CD4-positive, alpha-beta T cell treated with Interferon gamma for 1 hour (primary cell): ENCODE measurements around the gene GALNTL6.

ENCODE experiments used
- DNase-seq: peaks from one replicate; pipeline ENCODE4 v3.0.0-alpha.2; 2020

GALNTL6 gene

DNA sequence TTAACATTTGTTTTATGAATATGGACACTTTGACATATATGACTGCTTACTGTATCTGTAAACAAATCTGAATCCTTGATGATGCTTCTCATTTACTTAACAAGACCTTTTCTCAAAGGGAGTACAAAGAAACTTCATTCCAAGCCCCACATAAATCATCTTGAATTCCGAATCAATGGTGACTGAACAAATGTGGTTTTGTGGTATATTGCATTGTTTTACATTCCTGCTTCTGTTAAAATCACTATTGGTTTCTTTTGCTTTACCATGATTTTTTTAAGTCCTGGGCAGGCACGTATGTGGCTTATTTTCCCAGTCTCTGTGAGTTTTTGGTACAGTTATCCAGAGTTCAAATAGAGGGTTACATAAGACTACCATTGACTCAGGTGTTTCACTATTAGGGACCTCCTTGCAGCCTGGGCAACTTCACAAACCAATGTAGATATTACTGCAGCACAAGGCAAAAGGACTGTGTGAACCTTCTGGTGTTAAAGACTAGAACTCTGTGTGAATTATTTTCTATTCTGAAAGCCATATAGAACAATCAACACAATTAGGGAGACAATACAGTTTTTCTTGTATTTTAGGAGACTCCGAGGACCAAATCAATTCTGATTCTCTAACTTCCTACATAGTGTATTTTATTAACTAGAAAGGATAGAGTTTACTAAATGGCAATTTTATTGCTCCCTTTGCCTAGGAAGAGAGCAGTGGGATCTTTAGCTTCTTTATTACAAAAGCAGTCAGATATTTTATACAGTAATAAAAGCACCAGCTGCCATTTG lies 196.4 kb downstream of the GALNTL6 start:
- DNase-seq: no peak

DNA sequence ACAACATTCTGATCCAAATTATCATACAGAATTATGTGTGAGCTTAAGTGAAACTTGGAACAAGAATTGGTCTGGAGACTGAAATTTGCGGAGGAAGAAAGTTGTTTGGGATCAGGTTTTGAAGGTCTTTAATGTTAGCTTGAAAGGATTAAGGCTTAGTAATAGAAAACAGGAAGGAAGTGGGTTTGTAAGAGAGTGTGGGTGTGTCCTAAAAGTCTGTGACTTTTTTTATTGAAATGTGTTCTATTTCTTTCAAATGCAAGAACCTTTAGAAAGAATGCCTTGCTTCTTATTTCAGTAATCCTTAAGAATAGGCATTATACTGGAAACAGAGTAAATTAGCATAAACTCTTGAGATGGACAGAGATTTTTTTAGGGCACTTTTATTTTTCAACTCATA lies 198.0 kb downstream of the GALNTL6 start:
- DNase-seq: no peak

DNA sequence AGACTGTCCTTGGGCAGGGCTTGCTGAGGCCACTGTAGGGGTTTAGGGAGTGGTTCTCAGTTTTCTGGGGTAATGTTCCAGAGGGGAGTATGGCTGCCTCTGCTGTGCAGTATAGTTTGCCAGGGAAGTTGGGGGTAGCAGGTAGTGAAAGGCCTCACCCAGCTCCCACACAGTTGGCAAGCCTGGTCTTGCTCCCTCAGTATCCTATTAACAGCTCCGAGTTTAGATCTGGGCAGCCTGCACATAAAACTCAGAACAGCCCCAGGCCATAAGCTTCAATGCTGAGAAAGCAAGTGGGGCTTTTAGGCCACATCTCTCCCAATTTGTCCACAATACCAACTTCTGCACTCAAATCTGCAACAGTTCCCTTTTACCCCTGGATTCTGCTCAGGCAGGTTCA lies 205.2 kb downstream of the GALNTL6 start:
- no peak for DNase-seq

DNA sequence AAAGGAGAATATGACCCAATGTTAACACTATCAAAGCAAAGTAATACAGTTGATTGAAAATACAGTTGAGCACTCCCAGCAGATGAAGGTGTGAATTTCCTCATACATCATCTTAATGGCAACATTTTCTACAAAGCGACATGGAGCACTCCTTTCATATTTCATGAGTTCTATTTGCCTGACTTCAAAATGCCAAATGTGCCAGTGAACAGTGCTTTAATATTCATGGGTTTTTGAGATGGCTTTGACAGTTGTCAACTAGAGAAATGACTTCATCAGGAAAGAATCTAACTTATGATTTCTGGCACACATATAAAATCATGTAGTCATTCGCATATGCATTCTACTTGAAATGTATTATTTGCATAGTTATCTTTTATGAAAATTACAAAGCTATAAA lies 222.4 kb downstream of the GALNTL6 start:
- no peak for DNase-seq

DNA sequence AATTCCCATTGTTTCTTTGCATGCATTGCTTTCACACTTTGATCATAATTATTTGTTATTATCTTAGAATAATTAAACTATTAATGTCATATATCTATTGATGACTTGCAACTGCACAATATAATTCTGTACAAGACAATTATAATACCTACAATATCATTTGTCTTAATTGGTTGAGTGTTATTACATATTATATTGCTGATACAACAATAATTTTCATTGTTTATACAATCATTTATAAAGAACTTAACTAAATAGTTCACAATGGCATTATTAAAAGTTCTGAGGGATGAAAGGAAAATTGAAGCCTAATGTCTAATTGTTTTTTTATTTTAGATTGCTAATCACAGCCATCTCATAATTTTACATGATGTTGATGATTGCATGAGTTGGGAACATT lies 227.6 kb downstream of the GALNTL6 start:
- DNase-seq: no peak

DNA sequence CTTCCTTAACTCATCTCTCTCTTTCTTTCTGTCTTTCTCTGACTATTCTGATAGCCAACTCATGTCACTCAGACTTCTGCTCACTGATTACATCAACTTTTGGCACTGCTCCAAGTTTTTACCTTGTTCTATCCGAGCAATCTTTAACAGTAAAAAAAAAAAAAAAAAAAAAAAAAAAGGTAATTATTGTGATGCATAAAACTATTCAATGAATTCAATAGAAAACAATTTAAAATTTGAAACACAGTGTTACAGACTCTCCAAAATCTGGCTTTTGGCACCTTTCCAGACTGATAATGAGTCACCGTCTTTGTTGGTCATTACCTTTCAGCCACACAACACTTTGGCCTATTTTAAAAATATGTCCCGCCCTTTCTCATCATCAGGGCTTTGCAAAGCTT lies 229.5 kb downstream of the GALNTL6 start:
- DNase-seq: no peak

DNA sequence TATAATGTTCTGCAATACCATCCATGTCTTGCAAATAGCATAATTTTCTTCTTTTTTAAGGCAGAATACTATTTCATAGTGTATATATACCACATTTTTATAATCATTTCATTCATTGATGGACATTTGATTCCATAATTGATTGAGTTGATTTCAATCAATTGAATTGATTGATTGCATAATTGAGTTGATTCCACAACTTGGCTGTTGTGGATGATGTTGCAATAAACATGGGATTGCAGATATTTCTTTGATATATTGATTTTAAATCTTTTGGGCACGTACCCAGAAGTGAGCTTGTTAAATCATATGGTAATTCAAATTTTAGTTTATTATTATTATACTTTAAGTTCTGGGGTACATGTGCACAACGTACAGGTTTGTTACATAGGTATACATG lies 232.8 kb downstream of the GALNTL6 start:
- no peak for DNase-seq

DNA sequence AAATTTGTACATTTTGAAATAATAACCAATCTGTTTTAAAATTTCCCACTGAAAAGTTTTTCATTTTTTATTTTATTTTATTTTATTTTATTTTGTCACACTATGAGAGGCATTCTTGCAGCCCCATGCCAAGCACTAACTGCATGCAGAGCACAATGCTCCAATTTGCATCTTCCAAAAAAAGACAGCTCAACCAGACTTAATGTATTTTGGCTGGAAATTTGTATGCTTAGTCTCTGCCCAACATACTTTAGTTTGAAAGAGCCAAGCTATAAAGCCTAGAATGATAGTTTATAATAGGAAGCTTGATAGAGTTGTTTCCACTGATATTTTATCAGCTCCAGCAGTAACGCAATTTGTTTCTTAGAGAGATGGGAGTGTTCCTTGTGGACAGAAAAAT lies 235.5 kb downstream of the GALNTL6 start:
- DNase-seq: no peak

DNA sequence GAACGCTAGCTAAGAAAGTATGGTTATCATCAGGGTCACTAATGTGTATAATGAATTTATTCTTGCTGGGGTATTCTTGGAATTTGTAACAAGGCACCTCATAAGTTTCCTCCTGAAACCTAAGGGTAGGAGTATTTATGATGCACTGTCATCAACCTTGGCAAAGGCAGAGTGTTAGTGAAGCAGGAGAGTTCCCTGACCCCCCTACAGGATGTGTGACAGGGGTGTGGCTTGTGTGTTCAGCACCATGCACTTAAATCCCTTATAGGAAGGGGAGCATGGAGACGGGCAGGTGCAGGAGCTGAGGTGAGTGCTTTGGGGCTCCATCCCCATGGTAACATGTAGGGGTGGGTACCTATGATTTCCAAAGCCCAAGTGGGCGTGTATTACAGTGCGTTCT lies 237.7 kb downstream of the GALNTL6 start:
- DNase-seq: no peak

DNA sequence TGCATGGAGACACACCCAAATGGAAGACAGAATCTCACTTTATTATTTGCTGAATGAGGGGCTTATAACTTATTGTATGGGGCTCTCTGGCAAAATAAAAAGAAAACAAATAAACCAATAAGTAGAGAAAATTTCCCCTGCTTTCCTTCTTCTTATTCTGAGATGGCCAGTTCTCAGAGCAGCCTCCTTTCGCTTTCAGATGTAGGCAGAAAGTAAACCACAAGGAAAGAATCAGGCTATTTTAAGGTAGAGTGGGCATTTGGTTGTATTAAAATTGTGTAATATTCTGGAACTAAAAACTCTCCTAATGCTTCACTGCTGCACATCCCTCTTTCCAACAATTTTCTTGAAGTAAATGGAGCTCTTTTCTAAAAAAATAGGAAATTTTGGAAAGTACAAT lies 241.8 kb downstream of the GALNTL6 start:
- DNase-seq: no peak

DNA sequence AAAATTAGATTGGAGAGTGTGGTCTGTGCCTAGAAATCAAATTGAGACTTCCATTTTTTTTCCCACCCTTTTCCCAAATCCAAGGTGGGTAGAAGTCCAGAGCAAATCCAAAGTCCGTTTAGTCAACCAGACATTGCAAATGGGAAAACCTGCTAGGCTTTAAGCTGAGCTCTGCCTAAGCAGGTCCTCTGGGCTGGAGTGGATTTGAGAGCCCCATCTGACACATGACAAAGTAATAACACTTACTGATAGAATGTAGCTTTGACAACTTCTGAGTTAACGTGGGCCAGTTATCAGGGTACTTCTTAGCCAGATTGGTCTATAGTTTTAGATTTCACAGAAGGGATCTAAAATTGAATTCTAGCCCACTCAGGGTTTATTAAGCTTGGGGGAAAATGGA lies 242.3 kb downstream of the GALNTL6 start:
- DNase-seq: no peak

DNA sequence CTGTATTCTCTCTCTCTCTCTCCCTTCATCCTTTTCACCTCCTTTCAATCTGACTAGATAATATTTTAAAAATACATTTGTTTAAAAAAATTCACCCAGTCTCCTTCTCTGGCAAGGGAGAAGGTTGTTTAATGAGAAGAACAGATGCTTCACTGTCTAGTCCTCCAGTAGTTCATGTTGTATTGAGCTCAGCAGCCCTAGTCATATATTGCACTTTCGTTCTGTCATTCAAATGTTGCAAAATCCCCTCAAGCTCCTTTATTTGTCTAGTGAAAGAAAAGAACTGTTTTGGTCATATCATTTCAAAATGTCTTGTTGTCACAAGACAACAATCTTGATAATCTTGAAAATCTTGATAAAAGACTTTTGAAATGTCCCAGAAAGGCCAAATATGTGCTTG lies 248.0 kb downstream of the GALNTL6 start:
- no peak for DNase-seq

DNA sequence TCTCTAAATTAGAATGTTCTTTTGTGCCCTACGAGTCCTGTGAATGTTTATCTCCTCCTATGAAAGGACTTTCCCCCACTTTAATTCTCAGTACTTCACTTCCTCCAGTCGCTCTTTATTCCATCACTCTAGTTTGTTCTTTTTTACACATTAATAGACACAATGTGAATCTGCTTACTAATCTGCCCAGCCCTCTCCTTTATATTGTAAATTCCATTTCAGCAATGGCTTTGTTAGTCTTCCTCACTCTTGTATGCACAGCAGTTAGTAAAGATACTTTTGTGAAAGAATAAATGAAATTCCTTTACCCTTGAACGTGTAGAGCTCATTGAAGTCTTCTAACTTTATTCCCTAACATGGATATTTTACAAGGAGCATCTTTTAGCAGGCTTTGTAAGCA lies 255.3 kb downstream of the GALNTL6 start:
- no peak for DNase-seq

DNA sequence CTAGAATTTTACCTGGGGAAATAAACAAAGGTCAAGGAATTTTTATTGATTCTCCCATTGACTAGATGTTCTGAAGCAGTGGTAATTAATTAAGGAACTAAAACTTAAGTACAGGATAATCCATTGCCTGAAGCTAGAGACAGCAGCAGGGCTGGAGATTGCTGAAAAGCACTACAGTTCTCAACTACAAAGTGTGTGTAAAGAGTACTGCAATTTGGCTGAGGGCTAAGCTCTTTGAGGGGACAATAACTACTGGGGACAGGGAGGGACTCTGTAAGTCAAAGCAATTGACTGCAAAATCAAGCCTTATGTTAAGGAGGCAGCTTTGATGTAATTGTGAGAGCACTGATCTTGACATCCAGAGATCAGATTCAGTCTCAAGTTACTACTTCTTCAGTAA lies 260.4 kb downstream of the GALNTL6 start:
- no peak for DNase-seq

DNA sequence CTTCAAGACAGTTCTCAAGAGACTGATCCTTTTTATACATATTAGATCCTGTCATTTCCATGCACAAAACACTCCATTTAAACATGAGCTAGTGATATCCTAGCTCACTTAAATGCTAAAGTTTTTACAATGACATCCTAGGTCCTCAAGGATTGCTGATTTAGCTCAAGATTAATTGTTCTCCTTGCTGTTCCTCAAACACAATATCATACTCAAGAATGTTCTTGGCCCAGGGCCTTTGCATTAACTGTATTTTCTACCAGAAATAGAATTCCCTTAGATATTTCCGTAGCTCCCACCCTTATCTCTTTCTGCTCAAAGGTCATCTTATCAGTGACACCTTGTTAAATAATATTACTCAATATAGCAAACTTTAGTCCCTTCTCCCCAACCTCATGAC lies 270.1 kb downstream of the GALNTL6 start:
- no peak for DNase-seq

DNA sequence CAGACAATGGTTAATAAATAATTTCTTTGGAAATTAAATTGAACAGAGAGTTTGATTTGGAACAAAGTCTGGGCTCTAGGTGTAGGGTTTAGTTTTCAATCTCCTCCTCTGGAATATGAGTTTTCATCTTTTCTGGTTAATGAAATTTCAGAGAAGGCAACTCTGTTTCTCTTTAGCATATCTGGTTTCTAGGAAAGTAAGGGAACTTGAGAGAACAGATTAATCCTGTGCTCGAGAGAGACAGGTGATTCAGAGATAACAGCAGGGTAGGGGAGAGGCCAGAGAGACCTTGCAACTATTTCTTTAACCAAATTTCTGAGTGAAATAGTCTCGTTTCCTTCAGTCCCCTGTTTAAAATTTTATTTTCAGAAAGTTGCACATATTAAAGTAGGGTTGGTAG lies 275.4 kb downstream of the GALNTL6 start:
- no peak for DNase-seq

DNA sequence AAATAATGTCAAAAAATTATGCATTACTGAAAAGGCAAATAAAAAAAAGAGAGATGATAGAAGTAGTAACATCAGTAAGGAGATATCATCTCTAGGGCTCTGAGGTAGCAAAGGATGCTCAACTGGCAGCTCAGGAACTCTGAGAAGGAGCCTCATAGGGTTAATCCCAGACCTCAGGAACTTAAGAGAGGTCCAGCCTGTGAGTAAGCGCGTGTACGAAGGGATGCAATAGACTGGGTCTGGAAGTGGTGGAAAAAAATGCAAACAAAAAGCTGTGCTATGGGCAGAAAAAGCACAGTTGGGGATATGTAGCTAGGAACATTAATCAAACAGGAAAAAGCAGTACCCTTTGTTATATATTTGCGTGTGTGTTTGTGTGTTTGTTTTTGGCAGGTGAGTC lies 282.0 kb downstream of the GALNTL6 start:
- DNase-seq: no peak

DNA sequence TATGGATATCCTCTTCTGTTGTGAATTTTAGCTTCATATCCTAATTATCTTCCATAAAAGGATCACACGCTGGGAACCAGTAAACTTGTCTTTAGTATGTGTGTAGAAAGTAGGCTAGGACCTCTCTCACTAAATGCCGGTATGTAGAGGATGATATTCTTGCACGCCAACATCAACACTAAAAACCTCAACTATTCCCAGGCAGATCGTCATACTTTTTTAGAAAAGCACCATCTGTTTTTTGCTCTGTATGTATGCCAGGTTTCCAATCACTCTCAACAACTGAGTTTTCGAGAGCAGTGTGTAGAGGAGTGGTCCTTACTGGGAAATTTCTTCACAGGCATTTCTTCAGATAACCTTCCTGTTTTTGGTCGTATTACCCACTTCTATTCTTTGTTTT lies 283.6 kb downstream of the GALNTL6 start:
- DNase-seq: no peak

DNA sequence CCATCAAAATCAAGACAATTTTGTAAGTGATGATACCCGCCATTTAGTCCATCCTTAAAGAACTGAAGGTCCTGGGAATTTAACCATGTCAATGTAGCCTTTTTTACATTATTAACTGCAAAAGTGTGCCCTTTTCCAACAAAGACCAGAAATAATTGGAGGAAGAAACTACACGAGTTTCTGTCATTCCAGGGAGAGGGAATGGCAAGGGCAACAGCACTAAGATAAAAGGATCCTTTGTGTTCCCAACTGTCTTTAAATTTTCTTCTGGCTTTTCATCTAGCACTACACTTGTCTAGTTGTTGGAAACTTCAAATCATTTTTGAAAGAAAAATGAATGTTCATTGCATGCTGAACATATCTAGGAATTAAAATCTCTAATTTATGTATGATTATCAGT lies 286.2 kb downstream of the GALNTL6 start:
- DNase-seq: no peak

DNA sequence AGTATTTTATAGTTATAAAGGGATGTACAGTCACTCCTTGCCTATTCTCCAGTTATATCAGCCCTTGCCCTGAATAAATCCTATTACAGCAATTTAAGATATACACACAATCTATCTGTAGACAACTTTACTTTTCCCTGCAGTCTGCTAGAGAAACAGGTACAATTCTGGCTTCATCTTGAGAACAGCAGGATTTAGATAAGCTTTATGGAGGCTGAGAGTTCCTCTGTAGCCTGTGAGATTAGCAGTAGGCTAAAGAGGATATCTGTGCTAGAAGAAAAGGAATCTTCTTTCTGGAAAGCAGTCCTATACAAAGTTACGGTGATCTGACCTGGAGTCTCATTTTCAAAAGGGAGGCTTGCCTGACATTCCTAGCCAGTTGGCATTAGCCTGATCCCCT lies 290.3 kb downstream of the GALNTL6 start:
- DNase-seq: no peak

DNA sequence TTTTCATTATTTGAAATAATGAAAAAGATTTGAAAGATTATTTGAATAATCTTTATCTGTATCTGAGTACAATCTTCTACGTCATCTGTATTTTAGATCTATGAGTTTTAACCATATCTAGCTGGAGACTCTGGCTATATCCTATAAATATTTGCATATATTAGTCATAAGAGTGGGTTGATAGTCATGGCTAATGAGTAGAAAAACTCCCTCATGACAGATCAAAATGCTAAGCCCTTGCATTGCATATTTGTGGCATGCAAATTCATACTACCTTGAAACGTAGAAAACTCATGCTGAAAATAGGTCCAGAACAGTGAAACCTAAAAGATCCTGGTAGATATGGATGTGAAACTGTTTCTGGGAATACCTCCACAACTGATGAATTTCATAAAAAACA lies 291.3 kb downstream of the GALNTL6 start:
- no peak for DNase-seq

DNA sequence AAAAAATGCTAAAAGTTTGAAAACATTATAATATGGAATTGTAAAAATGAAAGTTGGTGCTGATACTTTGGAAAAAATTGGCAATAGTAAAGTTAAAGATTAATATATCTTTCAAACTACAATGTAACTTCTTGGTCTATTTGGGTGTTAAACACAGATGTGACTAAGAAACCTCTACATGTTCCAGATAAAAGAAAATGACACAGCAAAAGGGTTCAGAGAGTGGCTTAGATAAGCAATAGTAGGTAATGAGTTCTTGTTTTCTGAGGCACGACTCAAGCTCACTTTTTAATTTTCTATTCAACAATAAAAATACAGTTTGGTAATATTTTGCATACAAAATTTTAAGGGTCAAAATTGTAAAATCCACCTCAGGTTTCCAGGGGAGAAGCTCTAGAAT lies 292.7 kb downstream of the GALNTL6 start:
- no peak for DNase-seq

DNA sequence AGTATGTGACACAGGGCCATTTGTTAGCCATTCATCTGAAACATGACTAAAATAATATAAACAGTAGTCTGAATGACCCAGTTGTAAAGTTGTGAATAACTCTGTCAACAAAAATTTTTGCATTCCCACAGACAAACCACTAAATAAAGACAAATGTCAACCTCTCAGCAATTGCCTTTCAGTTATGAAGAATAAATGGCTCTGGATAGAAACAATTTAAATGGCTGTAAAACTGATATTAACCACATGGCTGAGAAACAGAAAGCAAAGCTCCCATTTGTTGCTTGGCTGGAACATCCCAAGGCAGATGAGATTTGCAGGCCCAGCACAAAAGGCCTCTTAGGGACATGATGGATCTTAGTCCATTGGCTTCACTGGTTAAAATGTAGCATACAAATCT lies 296.3 kb downstream of the GALNTL6 start:
- no peak for DNase-seq

DNA sequence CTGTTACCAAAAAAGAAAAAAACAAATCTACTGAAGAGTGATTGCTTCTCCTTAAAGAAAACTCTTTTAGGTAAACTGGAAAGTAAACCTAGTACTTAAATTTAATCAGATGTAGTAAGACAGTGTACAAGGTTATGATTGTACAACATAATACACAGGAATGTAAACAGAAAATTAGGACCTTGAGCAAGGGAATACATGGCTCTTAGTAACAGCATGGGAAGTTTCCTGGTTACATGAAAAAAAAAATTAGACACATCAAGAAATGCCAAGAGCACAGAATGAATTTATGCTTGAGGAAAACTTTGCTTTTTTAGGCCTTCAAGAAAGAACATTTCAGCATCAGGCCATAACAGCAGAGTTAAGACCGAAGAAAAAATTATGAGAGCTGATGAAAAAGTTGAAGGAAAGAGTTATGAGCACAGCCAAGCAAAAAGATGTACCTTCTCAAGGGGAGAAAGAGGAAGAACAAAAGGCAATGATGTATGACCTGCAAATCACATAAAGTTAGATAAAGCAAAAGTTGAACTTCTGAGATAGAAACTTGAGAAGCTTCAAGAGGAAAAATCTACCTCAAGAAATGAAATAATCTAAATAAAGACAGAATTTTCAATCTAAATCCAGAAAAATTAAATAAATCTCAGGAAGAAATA lies 311.6 kb downstream of the GALNTL6 start:
- DNase-seq: no peak

DNA sequence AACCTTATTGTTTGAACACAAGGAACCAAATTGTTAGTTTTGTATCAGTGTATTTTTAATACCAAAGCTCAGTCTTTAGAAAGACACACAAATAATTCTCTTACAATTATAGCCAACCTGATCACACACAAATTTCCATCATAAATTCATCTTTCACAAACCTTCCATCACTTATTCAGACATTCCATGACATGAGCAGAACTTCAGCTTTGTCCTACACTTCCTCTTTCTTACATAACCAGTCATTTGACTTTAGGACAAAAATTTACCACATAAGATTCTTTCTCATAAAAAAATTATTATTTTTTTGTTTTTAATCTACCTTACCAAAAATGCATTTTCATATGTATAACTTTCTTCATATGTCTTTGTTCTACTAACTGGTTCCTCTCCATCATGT lies 312.2 kb downstream of the GALNTL6 start:
- DNase-seq: no peak
